Raji (cell line): ENCODE results near the gene CANX.
A peak's percentile ranks its signal among the peaks of the same experiment; 100 is the strongest.

Experiments used
- POLR2A ChIP-seq: IDR thresholded peaks from 2 replicates; pipeline ENCODE4 v1.6.1; 2011; ENCODE audit warnings: low read depth, low read length, control low read depth; ENCODE audit not compliant: insufficient read depth

The CANX gene

DNA sequence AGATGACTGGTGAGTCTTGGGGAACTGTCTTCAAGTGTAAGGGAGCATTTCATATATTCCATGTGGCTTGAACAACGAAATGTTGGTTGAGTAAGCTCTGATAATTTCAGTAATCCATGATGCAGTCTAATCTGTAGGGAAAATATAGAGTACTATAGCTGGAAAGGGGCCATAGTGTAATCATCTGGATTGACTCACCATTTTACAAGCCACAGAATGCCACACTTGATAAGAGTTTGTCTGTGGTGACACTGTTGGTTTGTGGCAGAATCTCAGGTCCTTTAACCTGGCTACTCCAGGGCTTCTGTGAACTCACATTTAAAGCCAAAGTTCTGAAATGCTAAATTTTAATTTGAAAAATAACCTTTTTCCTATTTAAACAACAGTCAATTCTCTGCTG, 17.5 kb downstream of the CANX start:
- TF ChIP-seq POLR2A: no peak

GRCh38 chr5:179720222-179720621, 21.5 kb downstream of the CANX start:
- no peak for TF ChIP-seq POLR2A

GRCh38 chr5:179724163-179724562, 25.4 kb downstream of the CANX start:
- no peak for TF ChIP-seq POLR2A

- no peak for TF ChIP-seq POLR2A
Measured at GRCh38 chr5:179727106-179727505, 28.3 kb downstream of the CANX start.

DNA sequence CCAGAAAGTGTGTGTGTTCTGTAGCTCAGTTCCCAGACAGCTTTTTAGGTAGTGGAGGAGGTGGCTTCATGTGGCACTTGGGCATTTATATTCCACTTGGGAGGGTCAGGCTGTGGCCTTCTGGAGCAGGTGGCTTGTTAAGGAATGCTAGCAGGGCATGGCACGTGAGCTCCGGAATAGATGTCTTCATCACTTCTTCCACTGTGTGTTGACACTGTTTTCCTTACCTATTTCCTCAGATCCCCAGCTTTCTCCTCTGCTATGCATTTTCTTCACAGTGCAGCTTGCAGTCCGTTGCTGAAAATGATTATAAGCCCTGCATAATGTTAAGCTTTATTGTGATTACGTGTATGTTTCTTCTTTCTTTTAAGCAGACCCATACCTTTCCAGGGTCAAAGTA, 30.5 kb downstream of the CANX start:
- no peak for TF ChIP-seq POLR2A

GRCh38 chr5:179729727-179730126, 31.0 kb downstream of the CANX start:
- no peak for TF ChIP-seq POLR2A

DNA sequence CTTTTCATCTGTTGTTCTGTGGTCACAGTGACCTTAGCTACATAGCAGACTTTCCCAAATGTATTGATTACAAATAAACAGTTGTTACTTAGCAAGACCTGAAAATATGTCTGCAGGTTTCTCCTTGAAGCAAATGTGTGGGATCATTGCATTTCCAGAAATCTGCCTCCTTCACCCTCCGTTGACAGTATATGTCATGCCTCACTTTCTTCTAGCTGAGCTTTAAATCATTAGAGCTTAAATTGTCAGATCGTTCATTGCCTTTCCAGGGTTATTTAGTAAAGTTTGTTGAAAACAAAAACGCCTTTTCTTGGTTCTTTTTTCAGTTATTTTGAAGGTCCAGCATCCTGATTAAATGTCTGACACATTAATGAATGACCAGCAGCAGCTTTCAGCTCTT, 31.6 kb downstream of the CANX start:
- no peak for TF ChIP-seq POLR2A

DNA sequence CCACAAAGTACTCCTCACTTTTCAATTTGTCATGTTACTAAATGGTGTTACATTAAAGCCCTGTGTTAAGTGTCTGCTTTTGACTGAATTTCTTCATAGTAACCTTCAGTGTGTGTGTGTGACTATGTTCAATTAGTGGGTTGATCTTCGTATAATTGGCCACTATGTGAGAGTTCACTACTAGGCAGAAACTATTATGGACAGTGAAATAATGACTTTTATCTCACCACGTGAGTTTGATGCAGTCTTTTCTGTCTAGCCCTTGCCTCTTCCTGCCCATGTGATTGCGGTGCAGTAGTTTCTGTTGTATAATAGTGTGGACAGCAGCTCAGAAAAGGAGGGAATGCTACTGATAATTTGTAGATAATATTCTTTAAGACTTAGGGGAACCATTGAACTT, 32.1 kb downstream of the CANX start:
- no peak for TF ChIP-seq POLR2A

DNA sequence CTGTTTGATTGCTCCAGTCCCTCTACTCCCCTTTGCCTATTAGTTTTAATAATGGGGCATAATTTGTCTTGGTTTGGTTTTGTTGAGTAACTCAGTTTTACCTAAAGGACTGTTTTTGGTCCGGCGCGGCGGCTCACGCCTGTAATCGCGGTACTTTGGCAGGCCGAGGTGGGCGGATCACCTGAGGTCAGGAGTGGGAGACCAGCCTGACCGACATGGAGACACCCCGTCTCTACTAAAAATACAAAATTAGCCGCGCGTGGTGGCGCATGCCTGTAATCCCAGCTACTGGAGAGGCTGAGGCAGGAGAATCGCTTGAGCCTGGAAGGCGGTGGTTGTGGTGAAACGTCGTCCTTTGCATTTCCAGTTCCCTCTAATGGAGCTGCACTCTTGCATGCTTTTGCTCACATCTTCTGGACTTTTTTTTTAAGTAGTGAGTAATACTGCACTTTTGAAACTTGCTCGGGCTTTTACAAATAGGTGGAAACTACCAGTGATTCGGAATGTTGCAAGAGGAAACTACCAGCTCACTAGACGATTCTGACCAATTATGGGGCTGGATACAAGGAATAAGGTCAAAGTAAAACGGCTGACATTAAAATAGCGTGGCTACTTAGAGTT, 33.1 kb downstream of the CANX start:
- TF ChIP-seq POLR2A: no peak

DNA sequence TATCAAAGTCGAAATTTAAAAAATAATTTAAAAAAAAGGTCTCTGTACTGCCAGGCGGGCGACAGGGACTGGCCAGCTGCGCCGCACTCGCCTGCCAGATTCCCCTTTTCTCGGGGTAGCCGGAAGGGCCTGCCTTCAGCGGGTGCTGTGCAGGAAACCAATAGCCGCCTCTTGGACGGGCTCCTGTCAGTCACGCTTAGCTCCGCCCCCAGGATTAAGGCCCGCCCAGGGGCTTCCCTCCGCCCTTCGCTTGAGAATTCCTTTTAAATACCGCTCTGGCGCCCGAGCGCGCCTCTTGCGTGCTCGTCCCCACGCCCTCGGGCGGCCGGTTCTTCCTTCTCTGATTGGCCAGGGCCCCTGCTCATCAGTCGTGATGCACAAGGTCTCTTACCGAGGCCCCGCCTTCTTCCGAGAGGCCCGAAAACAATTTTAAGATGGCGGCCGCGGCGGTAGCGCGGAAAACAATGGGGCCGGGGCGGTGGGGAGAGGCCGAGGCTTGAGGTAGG, 33.7 kb downstream of the CANX start, which contains the start of gene MAML1:
Gene MAML1 (plus strand): TSS at position 411 of the 506 bp plus-strand sequence. CDS start 291 bp downstream, outside the sequence.
- TF ChIP-seq POLR2A: peak; percentile 54

DNA sequence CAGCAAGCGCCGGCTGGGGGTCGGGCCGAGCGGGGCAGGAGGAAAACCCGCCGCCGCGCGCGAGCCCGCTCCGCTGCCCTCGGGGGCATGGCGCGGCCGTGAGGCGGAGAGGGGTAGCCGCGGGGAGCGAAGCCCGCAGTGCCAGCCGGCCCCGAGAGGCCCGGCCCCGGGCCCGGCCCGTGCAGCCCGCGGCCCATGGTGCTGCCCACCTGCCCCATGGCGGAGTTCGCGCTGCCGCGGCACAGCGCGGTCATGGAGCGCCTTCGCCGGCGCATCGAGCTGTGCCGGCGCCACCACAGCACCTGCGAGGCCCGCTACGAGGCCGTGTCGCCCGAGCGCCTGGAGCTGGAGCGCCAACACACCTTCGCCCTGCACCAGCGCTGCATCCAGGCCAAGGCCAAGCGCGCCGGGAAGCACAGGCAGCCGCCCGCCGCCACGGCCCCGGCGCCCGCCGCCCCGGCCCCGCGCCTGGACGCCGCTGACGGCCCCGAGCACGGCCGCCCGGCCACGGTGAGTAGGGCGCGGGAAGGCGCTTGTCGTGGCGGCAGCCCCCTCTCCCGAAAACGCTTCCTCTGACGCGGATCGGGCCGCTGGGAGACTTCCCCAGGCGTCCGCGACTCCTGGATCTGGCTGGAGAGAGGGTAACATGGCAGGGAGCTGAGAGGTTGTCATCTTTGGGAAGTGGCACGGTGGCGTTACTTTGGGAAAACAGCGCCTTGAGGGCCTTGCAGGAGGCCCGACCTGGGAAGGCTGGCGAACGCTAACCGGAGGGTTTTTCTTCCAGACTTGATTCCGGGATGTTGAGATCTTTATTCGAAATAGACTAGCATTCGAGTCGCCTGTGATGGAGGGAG, 34.4 kb downstream of the CANX start:
- TF ChIP-seq POLR2A: no peak; the same call in 1 of the 2 replicates

DNA sequence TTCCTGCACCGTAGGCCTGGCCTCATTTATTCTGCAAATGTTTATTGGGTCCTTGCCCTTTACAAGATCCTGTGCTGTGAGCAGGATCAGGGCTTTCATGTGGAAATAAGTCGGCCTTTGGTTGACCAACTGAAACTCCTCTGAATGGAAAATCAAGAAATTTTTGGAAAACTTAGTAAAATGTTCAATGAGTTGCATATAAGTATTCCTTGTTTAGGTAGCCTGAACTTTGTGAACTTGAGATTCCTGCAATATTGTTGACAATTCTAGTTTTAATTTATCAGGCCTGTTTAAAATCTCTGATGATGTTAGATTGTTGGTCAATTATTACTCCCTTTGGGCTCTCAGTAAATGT, 35.0 kb downstream of the CANX start:
- TF ChIP-seq POLR2A: no peak

DNA sequence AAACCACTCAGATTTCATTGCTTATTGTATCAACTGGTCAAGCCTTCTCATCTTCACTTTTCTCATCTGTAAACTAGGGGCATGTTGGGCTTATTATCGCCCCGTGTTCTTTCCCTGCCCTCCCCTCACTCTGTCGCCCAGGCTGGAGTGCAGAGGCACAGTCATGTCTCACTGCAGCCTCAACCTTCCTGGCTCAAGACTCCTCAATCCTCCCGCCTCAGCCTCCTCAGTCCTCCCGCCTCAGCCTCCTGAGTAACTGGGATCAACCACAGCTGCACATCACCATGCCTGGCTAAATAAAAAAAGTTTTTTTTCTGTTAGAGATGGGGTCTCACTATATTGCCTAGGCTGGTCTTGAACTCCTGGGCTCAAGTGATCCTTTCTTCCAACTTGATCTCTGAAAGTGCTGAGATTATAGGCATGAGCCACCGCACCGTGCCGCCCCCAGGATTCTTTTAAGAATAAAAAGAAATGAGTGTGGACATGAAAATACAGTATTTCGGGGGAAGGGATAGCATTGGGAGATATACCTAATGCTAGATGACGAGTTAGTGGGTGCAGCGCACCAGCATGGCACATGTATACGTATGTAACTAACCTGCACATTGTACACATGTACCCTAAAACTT, 35.9 kb downstream of the CANX start:
- no peak for TF ChIP-seq POLR2A

DNA sequence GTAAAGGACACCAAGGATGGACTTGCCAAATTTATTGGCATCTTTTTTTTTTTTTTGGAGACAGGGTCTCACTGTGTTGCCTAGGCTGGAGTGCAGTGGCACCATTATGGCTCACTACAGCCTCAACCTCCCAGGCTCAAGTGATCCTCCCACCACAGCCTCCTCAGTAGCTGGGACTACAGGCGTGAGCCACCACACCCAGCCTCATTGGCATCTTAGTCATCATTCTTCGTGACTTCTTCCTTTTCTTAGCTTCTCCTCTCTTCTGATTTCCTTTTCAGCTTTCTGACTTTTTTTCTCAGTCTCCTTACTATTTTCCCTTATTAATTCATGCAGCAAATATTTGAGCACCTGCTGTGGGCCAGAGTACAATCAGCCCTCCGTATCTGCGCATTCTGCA, 40.0 kb downstream of the CANX start:
- TF ChIP-seq POLR2A: no peak

DNA sequence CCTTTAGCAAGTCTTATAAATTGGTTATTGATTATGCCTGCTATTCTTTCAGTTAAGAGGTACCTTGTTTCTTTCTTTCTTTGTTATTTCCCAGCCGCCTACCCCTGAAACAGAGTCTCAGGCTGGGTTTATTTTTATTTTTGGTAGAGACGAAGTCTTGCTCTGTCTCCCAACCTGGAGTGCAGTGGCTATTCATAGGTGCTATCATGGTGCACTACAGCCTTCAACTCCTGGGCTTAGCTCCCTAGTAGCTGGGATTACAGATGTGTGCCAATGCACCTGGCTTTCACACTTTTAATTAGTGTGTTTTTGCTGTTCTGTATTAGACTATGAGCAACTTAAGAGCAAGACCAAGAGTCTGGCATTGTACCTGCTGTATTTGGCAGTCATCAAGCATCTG, 48.1 kb downstream of the CANX start:
- no peak for TF ChIP-seq POLR2A

GRCh38 chr5:179747811-179748210, 49.0 kb downstream of the CANX start:
- no peak for TF ChIP-seq POLR2A
